COLO668 (cell line): ENCODE results near the gene NNT.
A peak's percentile ranks its signal among the peaks of the same experiment; 100 is the strongest.
"Not testable (repeated sequence)": the region's sequence is repeated elsewhere in the genome, so short reads cannot be mapped to it uniquely, and the experiment has no call there.

ENCODE experiments used
- DNase-seq: peaks from one replicate; lab custom pipeline; 2025; ENCODE audit not compliant: unreplicated experiment; lab: John Stamatoyannopoulos, UW

NNT gene

DNA sequence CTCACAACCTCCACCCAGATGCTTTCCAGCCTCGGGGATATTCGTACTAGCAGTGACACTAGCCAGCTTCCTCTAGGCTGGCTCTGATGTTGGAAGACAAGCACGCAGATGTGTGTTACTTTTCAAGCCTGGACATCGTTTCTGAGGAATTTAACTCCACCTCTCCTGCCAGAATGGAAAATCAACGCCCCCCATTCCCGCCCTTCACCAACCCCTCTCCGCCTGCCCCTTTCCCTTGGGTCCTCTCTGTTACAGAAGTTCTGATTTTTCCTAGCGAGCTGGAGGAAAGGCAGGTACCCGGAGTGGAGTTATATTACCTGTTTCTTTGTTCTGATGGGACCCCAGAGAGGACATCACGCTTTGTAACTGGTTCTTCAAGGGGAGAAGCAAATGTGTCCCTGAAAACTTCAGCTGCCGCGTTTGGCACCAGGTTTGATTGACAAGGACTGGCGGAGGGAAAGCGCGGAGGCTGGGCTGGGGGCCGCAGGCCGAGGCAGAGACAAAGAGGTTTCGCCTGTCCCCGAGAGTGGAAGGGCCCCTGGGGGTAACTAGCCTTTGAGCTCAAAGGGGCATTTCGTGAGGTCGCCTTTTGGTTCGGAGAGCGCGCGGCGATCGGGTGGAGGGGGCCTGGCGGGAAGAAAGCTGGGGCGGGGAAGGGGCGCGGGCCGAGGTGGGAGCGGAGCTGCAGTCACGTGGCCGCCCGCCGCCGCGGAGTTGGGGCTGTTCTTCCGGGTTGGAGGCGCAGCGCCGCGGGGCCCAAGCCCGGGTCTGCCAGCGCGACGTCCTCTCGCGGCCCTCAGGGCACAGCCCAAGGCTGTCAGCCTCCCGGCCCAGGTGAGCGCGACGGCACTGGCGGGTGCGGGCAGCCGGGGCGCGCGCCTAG, at the start of gene NNT:
TSS of gene NNT (plus strand) at position 720 of the 883 bp plus-strand sequence. CDS start 6,016 bp downstream, outside the sequence.
- peak; percentile 94 for DNase-seq

DNA sequence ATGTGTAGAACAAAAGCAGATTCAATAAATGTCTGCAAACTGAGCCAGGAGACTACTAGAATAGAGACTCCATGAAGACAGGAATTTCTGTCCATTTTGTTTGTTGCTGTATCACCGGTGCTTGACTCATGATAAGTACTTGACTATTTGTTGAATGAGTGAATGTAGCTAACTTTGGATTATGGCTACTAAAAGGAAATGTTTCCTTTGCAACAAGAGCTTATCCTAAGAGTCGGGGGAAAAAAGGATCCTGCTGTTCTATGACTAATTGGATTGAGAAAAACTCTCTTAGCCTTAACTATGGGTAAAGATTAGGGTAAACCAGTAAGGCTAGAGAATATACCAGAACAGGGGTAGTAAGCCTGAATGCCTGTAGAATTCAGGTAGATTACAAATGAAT, 49.6 kb upstream of the NNT start:
- DNase-seq = no peak

GRCh38 chr5:43554497-43554896, 48.5 kb upstream of the NNT start:
- DNase-seq = no peak

GRCh38 chr5:43555895-43556606, 46.9 kb upstream of the NNT start:
- peak; percentile 71 for DNase-seq

DNA sequence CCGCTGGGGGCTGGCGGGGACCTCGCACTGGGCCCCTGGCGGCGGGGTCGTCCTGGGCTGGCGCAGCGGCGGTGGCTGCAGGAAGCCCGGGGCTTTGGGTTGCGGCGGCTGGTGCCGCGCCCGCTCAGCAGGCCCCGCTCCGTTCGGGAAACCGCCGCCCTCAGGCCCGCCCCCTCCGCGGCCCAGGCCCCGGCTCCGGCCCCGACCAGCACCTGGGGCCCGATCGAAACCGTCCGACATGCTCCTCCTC, 46.4 kb upstream of the NNT start:
- not testable (repeated sequence) for DNase-seq

DNA sequence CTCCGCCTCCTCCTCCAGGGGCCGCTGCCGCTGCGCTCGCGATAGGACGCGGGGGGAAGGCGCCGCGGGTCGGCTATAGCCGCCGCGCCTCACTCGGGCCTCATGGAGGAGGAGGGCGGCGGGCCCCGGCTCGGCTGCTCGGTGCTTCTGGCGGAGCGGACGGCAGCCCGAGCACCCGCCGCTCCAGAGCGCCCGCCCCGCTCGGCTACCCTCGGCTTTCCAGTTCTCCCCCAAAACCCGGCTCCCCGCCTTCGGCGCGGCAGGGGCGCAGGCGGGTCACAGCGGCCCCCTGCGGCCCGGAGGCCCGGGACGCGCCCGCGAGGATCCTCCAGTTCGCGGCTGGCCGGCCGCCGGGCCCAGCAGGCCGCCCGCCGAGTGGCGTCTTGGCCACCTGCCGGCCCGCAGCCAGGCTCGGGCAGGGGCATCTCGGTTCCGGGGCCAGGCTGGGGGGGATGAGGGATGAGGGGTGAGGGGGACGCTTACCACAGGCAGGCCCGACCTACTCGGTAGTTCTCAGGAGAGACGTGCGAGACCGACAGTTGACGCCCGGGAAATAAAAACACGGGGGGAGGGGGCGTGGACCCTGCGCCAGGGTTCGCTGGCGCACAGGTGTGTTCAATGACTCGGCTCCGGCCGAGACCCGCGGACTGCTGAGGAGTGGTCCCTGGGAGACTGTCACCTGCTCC, 46.0 kb upstream of the NNT start, which contains the start of gene PAIP1:
TSS of gene PAIP1 (minus strand) at position 221 of the 686 bp plus-strand sequence. CDS start 231 bp downstream, outside the sequence.
- DNase-seq = peak; percentile 95

- no peak for DNase-seq
These were observed 42.9 kb upstream of the NNT start for GRCh38 chr5:43560128-43560527.

DNA sequence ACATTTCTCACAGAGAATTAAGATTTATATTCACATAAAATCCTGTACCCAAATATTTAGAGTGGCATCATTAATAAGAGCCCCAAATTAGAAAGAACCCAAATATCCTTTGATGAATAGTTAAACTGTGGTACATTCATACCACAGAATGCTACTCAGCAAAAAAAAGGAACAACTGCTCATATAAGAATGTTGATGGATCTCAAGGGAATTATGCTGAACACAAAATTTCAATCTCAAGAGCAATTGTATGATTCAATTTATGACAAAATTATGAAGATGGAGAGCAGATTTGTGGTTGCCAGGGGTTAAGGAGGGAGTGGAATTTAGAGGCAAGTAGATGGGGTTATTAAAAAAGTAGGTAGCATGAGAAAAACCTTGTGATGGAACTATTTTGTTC, 41.6 kb upstream of the NNT start:
- no peak for DNase-seq

DNA sequence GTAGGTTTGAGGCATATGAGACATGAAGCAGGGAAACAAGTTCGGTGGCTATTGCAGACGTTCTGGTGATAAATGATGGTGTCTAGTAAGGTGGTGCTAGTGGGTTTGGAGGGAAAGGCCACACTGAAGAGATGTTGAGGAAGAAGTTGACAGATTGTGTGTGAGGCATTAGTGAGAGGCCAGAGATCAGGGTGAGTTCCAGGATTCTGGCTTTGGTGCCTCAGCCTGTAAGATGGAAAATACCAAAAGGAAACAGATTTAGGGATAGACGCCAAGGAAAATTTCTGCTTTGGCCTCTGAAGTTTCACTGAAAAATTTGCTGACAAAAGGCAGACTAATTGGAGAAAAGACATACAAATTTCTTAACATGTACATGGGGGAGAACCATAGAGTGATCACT, 39.7 kb upstream of the NNT start:
- no peak for DNase-seq

DNA sequence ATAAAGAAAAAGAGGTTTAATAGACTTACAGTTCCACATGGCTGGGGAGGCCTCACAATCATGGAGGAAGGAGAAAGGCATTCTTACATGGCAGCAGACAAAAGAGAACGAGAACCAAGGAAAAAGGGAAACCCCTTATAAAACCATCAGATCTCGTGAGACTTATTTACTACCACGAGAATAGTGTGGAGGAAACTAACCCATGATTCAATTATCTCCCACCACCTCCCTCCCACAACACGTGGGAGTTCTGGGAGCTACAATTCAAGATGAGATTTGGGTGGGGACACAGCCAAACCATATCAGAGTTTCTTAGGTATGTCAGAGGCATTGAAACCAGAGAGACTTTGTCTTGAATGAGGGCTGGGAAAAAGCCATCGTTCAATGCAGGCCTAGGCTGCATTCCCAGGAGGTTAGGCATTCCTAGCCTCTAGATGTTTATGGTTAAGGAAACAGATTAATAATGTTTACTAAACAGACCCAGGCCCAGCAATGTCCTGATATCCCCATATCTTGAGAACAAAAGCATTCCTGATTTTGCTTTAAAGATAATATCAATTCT, 38.6 kb upstream of the NNT start:
- DNase-seq = no peak

DNA sequence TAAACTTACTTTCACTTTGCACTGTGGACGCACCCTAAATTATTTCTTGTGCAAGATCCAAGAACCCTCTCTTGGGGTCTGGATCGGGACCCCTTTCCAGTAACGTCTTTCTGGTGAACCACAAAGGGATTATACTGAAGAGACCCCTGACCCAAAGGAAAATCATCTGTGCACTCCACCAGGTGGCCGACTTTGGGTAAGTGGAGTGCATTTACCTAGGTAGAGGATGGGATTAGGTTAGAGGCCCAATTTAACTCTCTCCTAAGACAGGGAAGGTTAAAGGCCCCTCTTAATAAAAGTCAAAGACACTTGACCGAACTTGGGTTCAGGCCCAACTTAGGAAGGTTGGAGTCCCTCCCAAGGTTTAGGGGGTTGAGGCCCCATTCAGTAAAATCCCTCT, 37.9 kb upstream of the NNT start:
- DNase-seq = no peak

DNA sequence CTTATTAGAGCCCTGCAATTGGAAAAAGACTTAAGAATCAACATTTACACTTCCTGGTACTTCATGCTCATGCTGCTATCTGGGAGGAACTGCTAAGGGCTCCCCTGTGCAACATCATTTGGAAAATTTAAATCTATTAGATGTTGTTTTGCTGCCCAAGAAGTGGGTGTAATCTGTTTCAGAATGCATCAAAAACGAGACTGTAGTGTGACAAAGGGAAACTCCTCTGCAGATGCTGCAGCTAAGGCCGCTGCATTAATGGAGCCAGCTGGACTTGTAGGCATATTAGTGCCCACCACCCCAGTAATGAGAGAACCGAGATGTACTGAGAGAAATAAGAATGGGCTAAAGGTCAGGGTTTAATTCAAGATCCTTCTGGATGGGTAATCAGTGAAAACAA, 35.0 kb upstream of the NNT start:
- no peak for DNase-seq

GRCh38 chr5:43569236-43569746, 33.7 kb upstream of the NNT start:
- DNase-seq = no peak

- no peak for DNase-seq
These were observed 32.4 kb upstream of the NNT start for GRCh38 chr5:43570450-43571158.

- DNase-seq = no peak
These were observed 31.7 kb upstream of the NNT start for GRCh38 chr5:43571237-43571636.

DNA sequence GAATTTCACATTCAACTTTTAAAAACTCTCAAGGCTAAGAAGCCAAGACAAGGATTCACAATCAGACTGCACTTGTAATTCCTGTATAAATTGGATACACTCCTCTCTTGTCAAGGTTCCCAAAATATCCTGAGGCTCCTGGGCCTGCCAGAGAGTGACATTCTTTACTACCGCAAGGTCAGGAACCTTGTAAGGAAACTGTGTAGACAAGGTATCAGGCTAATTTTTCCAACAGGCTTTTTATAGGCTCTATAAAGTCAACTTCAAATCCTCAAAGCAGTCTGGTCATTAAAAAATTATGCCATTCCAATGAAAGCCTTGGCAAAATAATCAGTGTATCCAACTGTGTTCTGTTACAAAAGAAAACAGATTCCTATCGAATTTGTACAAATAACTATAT, 30.6 kb upstream of the NNT start:
- DNase-seq = no peak

DNA sequence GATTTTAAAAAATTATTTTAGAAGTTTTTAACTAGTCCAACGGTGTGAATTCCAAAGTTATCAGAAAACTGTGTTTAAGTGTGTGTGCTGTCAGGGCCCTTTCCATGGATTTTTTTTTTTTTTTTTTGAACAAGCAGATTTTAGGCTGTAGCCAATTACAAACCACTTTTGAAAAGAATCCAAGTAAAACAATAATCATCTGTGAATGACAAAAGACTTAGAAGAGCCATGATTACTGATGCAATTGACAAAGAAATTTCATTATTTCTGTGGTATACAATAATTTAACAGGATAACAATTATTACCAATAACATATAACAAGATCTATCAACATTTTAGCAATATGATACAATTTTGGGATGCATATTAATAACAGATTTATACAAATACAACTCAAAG, 29.9 kb upstream of the NNT start:
- no peak for DNase-seq

DNA sequence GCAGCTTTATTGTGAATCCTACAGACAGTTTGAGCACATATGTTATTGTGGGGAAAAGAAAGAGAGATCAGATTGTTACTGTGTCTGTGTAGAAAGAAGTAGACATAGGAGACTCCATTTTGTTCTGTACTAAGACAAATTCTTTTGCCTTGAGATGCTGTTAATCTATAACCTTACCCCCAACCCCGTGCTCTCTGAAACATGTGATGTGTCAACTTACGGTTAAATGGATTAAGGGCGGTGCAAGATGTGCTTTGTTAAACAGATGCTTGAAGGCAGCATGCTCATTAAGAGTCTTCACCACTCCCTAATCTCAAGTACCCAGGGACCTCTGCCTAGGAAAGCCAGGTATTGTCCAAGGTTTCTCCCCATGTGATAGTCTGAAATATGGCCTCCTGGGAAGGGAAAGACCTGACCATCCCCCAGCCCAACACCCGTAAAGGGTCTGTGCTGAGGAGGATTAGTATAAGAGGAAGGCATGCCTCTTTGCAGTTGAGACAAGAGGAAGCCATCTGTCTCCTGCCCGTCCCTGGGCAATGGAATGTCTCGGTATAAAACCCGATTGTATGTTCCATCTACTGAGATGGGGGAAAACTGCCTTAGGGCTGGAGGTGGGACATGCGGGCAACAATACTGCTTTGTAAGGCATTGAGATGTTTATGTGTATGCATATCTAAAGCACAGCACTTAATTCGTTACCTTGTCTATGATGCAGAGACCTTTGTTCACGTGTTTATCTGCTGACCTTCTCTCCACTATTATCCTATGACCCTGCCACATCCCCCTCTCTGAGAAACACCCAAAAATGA, 22.4 kb upstream of the NNT start:
- DNase-seq = not testable (repeated sequence)

GRCh38 chr5:43581398-43581797, 21.6 kb upstream of the NNT start:
- DNase-seq = no peak
